Esophagus muscularis mucosa (tissue), 4 donors: Measurements from ENCODE around the gene RETREG2.

ENCODE experiments used
- CTCF ChIP-seq, 3 experiments: fragments of 200-600 bp in 2 of 3; fragments of 450-650 bp in 1 of 3; sonication (generic) in 2 of 3; IDR thresholded peaks; one replicate each; pipeline ENCODE4 v1.5.1; 2017 to 2019; ENCODE audit warnings: antibody characterized with exemption in 3 of 3, mild to moderate bottlenecking in 2 of 3, moderate library complexity in 1 of 3
- EP300 ChIP-seq: sonication (generic); formaldehyde crosslinking; IDR thresholded peaks from one replicate; pipeline ENCODE4 v1.6.1; 2017; ENCODE audit warnings: antibody characterized with exemption
- POLR2A ChIP-seq: fragments of 450-650 bp; IDR thresholded peaks from one replicate; pipeline ENCODE4 v1.6.1; 2017; ENCODE audit warnings: antibody characterized with exemption, moderate library complexity, mild to moderate bottlenecking, low read depth
- POLR2AphosphoS5 ChIP-seq, 2 donors: sonication (generic); formaldehyde crosslinking; IDR thresholded peaks; one replicate each; pipeline ENCODE4 v1.6.1; 2017; ENCODE audit warnings: antibody characterized with exemption in 2 of 2

- no peak for TF ChIP-seq POLR2AphosphoS5 (IDR thresholded peaks at IDR 0.05)
- no peak for TF ChIP-seq CTCF (IDR thresholded peaks at IDR 0.05)
- no peak for TF ChIP-seq POLR2A
- TF ChIP-seq EP300: no peak
These were observed 8.0 kb upstream of the RETREG2 start, which contains the start of gene SLC23A3 for GRCh38 chr2:219169930-219170654.
